GM21515 (cell line): ENCODE data around the gene CSF1R.

Experiments
- ATAC-seq: cut with Tn5 transposase; IDR thresholded peaks from one replicate; pipeline ENCODE4 v1.9.1; 2021; ENCODE audit not compliant: unreplicated experiment

Gene CSF1R

GRCh38 chr5:150120617-150121447 lies 34.5 kb upstream of the CSF1R start:
- ATAC-seq, result no peak

GRCh38 chr5:150120062-150120441 lies 33.7 kb upstream of the CSF1R start:
- no peak for ATAC-seq

- ATAC-seq, result no peak
These were observed 33.2 kb upstream of the CSF1R start for GRCh38 chr5:150119421-150120061.

- ATAC-seq, result no peak
These were observed 32.3 kb upstream of the CSF1R start for GRCh38 chr5:150118561-150119229.

GRCh38 chr5:150117945-150118560 lies 31.7 kb upstream of the CSF1R start:
- ATAC-seq, result no peak

- no peak for ATAC-seq
These were observed 30.5 kb upstream of the CSF1R start for GRCh38 chr5:150116667-150117400.

GRCh38 chr5:150114773-150115408 lies 28.5 kb upstream of the CSF1R start:
- ATAC-seq, result no peak

- no peak for ATAC-seq
These were observed 27.8 kb upstream of the CSF1R start for GRCh38 chr5:150114102-150114641.

GRCh38 chr5:150113047-150113744 lies 26.8 kb upstream of the CSF1R start:
- ATAC-seq, result no peak

- no peak for ATAC-seq
These were observed 26.1 kb upstream of the CSF1R start for GRCh38 chr5:150112201-150113046.

GRCh38 chr5:150111122-150111521 lies 24.8 kb upstream of the CSF1R start:
- ATAC-seq, result no peak

- no peak for ATAC-seq
These were observed 23.6 kb upstream of the CSF1R start for GRCh38 chr5:150109921-150110320.

- no peak for ATAC-seq
These were observed 22.6 kb upstream of the CSF1R start for GRCh38 chr5:150108711-150109514.

- ATAC-seq, result no peak
These were observed 21.6 kb upstream of the CSF1R start for GRCh38 chr5:150107909-150108447.

GRCh38 chr5:150106674-150107426 lies 20.5 kb upstream of the CSF1R start:
- ATAC-seq, result no peak

GRCh38 chr5:150105928-150106615 lies 19.7 kb upstream of the CSF1R start:
- no peak for ATAC-seq
